Hematopoietic multipotent progenitor cell treated with erythropoietin and hydrocortisone succinate and interleukin-3 and kit ligand, for 8 days (in vitro differentiated cells): ENCODE results near the gene PLCXD3.
A peak's percentile ranks its signal among the peaks of the same experiment; 100 is the strongest.
"Not testable (repeated sequence)": the region's sequence is repeated elsewhere in the genome, so short reads cannot be mapped to it uniquely, and the experiment has no call there.

Experiments used
- DNase-seq: peaks from one replicate; pipeline ENCODE4 v3.0.0-alpha.2; 2015

Gene PLCXD3

GRCh38 chr5:41510176-41510831 lies at the start of gene PLCXD3:
Gene PLCXD3, minus strand, starts transcription at chr5:41510601. Its CDS starts 75 bp downstream, at chr5:41510526.
- DNase-seq = no peak

GRCh38 chr5:41559184-41559583 lies 48.8 kb upstream of the PLCXD3 start:
- no peak for DNase-seq

GRCh38 chr5:41558295-41558694 lies 47.9 kb upstream of the PLCXD3 start:
- no peak for DNase-seq

GRCh38 chr5:41547991-41548390 lies 37.6 kb upstream of the PLCXD3 start:
- no peak for DNase-seq

GRCh38 chr5:41542183-41542582 lies 31.8 kb upstream of the PLCXD3 start:
- no peak for DNase-seq

- DNase-seq = no peak
Measured at GRCh38 chr5:41539454-41539853, 29.1 kb upstream of the PLCXD3 start.

- DNase-seq = no peak
Measured at GRCh38 chr5:41537581-41537980, 27.2 kb upstream of the PLCXD3 start.

GRCh38 chr5:41532485-41532884 lies 22.1 kb upstream of the PLCXD3 start:
- no peak for DNase-seq

- no peak for DNase-seq
Measured at GRCh38 chr5:41527201-41527779, 16.9 kb upstream of the PLCXD3 start.

- no peak for DNase-seq
Measured at GRCh38 chr5:41526699-41527098, 16.3 kb upstream of the PLCXD3 start.

- peak; percentile 3 for DNase-seq
Measured at GRCh38 chr5:41524174-41524573, 13.8 kb upstream of the PLCXD3 start.

- no peak for DNase-seq
Measured at GRCh38 chr5:41522193-41522786, 11.9 kb upstream of the PLCXD3 start.

GRCh38 chr5:41519801-41520200 lies 9.4 kb upstream of the PLCXD3 start:
- no peak for DNase-seq

- no peak for DNase-seq
Measured at GRCh38 chr5:41517909-41518308, 7.5 kb upstream of the PLCXD3 start.

- DNase-seq = no peak
Measured at GRCh38 chr5:41511241-41511640, 840 bp upstream of the PLCXD3 start.

GRCh38 chr5:41509399-41510175 lies 814 bp downstream of the PLCXD3 start:
- DNase-seq = no peak

GRCh38 chr5:41508696-41509398 lies 1.6 kb downstream of the PLCXD3 start:
- DNase-seq = no peak

- DNase-seq = no peak
Measured at GRCh38 chr5:41508186-41508585, 2.2 kb downstream of the PLCXD3 start.

- no peak for DNase-seq
Measured at GRCh38 chr5:41507501-41507900, 2.9 kb downstream of the PLCXD3 start.

GRCh38 chr5:41503860-41504259 lies 6.5 kb downstream of the PLCXD3 start:
- DNase-seq = no peak

- no peak for DNase-seq
Measured at GRCh38 chr5:41503310-41503709, 7.1 kb downstream of the PLCXD3 start.

- DNase-seq = not testable (repeated sequence)
Measured at GRCh38 chr5:41493490-41494126, 16.8 kb downstream of the PLCXD3 start.

- DNase-seq = no peak
Measured at GRCh38 chr5:41485533-41485932, 24.9 kb downstream of the PLCXD3 start.
